NCI-H1694 treated with DMSO at 0.1 percent for 48 hours (cell line): Measurements from ENCODE around the gene LSM4.
A peak's percentile ranks its signal among the peaks of the same experiment; 100 is the strongest.

Source experiments
- DNase-seq: peaks from one replicate; lab custom pipeline; 2025; lab: John Stamatoyannopoulos, UW

Gene LSM4

DNA sequence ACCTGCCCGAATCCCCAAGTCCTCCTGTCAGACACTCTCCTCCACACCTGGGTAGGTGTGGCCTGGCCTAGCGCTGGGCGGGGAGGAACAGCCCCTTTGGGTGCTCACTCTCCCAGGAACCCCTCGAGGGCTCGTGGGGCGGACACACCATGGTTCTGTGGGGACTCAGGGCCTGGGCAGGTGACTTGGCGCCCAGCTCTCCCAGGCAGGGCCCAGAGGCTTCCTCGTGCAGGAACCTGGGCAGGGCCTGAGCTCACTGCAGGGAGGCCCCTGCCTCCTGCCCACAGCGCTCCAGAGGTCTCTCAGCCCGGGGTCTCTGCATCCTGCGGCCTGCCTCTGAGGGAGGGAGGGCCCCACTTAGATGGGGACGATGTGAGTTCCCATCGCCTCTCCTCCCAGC lies 11.9 kb downstream of the LSM4 start:
- no peak for DNase-seq

GRCh38 chr19:18310118-18310909 lies 12.6 kb downstream of the LSM4 start:
- DNase-seq = no peak

DNA sequence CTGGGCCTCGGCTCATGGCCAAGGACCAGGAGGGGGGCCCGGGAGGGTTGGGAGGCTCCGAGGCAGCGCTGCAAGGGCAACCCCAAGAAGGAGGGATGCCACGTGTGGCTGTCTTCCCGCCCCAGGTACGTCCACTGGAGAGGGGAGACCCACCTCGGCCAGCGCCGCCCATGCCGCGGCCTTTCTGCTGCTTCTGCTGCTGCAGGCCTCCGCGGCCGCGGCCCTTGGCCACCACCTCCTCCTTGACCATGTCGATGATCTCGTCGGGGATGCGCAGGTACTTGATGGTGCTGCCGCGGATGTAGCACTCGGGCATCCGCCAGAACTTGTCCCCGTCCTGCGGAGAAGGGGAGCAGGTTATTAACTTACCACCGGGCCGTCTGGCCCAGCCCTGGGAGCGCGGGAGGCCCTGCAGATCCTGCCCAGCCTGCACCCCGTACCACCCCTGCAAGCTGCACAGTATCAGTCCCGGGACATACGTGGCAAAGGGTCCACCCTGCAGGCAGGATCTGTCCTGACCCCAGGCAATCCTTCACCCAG lies 13.3 kb downstream of the LSM4 start:
- no peak for DNase-seq

DNA sequence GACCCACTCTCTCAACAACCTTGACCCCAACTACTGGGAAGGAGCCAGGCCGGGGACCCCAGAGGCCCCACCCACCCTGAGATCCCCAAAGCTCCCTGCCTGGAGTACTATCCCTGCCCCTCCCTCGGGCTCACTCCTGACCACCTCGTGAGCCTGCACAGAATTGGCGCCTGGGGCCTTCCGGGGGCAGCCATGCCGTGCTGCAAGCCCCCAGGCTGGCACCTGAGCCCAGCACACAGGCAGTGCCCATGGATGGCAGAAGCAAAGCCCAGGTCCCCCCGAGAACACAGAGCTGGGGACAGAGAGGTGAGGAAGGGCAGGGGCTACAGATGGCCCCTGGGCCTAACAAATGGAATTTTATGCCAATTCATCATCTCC lies 13.9 kb downstream of the LSM4 start:
- DNase-seq = no peak

GRCh38 chr19:18308051-18308947 lies 14.6 kb downstream of the LSM4 start:
- no peak for DNase-seq

DNA sequence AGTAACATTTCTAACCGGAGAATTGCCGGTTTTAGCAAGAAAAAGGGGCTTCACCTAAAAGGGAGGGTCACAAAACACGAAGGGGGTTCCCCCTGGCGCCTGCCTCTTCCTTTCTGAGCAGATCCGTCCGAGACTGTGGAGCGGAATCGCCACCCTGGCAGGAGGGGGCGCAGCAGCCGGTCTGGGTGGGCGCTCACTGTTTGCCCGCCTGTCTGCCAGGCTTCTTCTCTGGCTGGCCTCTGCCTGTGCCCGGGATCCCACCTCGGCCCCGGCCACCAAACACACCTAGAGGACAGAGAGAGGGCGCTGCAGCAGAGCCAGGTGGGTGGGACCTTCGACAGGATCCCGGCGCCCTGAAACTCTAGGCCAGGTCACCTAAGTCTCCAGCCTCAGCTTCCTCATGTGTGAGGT lies 15.6 kb downstream of the LSM4 start:
- no peak for DNase-seq

DNA sequence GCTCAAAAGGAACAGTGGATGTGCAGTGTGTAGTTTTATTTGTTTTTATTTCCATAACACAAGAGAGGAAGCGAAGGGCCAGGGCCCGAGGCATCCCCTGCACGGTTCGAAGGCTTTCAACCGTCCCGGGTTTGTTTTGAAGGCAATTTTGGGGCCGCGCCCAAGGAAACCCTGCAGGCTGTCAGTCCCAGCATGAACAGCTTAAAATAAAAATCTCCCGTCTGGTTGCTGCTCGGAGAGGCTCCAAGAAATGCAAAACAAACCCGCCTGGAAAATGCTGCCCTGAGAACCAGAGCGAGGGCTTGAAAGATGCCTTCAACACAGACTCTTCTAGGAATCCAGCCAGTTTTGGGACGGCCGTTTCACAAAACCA lies 16.0 kb downstream of the LSM4 start:
- no peak for DNase-seq

GRCh38 chr19:18306209-18306887 lies 16.5 kb downstream of the LSM4 start:
- DNase-seq = no peak

DNA sequence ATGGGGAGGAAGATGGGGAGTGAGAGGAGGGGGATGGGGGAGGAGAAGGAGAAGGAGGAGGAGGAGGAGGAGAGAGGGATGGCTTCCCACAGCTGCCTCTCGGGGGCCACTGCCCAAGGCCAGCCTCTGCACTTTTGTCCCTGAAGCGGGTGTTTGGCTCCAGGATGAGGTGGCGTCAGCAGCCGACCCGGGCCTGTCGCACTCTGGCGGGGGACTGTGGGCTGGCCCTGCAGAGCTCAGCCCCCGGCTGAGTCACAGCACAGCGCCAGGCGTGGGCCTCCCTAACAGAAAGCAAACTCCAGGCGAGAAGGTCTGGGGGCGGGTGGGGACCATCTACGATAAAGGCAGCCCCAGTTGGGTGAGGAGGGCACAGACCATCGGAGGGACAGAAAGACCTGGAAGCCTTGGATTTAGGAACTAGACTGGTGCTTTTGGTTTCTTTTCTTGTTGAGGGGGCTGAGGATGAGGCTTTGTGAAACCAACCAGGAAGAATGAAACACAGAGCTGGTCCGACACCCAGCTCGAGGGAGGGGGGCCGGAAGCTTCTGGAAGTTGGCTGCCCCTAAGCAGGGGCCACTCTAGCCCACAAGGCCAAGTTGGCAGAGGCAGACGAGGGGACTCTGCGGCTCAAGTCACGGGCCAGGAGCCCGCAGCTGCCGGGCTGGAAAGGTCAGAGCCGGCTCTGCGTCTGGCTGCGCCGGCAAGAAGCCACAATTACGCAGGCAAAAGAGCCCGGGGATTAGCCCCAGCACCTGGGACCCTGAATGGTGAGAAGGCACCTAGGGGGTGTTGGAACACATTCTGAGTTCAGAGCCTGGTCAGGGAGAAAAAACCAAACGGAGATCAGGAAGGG lies 18.2 kb downstream of the LSM4 start:
- peak; percentile 26 for DNase-seq

DNA sequence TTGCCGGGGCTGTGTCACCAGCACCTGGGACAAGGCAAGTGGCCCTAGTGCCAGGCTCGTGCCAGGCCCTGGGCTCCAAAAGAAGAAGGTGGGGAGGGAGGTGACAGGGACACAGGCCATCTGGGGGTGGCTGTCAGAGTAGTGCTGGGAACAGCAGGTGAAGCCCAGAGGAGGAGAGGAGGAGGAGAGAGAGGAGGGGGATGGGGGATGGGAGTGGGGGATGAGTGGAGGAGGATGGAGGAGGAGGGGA lies 18.7 kb downstream of the LSM4 start:
- DNase-seq = no peak

DNA sequence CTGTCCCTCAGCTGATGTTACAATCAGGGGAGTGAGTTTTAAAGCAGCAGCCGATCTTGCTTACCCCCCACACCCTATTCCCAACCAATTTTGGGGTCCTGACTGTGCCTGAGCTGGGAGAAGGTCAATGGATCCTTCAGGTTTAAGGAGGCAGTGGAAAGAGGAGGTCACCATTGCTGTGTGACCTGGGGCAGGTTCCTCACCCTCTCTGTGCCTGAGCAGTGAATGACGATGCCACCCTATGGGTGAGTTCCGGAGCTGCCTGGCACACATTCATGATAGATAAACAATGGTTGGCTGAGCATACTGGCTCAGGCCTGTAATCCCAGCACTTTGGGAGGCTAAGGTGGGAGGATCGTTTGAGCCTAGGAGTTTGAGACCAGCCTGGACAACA lies 21.2 kb downstream of the LSM4 start:
- no peak for DNase-seq

- no peak for DNase-seq
Observed at GRCh38 chr19:18300930-18301717, 21.8 kb downstream of the LSM4 start.

DNA sequence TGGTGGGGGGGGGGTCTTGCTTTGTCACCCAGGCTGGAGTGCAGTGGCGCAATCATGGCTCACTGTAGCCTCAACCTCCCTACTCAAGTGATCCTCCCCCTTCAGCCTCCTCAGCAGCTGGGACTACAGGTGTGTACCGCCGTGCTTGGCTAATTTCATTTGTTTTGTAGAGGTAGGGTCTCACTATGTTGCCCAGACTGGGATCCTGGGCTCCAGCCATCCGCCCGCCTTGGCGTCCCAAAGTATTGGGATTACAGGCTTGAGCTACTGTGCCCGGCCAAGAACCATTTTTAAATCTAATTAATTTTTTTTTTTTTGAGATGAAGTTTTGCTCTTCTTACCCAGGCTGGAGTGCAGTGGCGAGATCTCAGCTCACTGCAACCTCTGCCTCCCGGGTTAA lies 23.2 kb downstream of the LSM4 start:
- no peak for DNase-seq

DNA sequence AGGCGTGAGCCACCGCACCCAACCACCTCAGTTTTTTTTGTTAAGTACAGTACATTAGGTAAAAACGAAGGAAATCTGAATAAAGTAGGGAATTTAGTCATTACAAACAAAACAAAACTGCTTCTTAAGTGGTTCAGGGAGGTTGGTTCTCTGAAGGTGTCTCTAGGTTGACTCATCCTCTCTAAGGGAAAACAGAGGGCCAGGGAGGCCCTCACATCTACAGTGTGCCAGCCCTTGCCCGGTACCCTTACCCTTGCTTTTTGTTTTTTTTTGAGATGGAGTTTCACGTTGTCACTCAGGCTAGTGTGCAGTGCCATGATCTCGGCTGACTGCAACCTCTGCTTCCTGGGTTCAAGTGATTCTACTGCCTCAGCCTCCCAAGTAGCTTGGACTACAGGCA lies 24.3 kb downstream of the LSM4 start:
- DNase-seq = no peak

DNA sequence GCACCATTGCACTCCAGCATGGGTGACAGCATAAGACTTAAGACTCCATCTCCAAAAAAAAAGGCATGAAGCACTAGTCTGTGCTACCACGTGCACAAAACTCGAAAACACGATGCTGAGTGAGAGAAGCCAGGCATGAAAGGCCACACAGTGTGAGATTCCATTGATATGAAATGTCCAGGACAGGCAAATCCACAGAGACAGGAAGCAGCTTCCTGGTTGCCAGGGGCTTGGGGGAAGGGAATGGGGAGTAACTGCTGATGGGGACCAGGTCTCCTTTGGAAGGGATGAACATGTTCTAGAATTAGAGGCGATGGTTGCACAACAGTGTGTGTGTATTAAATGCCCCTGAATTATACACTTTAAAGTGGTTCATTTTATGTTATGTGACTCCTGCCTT lies 25.6 kb downstream of the LSM4 start:
- DNase-seq = no peak

GRCh38 chr19:18295034-18295451 lies 27.8 kb downstream of the LSM4 start:
- DNase-seq = no peak

DNA sequence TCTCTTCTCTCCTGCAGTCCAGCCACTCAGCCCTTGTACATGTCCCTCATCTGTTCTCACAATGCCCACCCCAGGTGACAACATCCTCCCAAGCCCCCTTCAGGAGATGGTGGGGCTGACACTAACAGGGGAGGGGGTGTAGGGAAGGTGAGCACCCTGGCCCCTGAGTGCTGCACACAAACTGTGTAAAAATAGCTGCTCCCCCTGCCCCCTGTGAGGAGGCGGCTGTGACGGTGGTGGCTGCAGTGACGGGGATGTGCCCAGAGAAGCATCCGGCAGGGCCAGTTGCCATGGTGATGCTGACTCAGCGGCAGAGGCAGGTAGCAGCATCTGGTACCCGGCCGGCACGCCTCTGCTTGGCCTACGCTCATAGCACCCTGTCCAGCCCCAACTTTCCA lies 28.4 kb downstream of the LSM4 start:
- DNase-seq = no peak

GRCh38 chr19:18293642-18294466 lies 29.0 kb downstream of the LSM4 start:
- no peak for DNase-seq

DNA sequence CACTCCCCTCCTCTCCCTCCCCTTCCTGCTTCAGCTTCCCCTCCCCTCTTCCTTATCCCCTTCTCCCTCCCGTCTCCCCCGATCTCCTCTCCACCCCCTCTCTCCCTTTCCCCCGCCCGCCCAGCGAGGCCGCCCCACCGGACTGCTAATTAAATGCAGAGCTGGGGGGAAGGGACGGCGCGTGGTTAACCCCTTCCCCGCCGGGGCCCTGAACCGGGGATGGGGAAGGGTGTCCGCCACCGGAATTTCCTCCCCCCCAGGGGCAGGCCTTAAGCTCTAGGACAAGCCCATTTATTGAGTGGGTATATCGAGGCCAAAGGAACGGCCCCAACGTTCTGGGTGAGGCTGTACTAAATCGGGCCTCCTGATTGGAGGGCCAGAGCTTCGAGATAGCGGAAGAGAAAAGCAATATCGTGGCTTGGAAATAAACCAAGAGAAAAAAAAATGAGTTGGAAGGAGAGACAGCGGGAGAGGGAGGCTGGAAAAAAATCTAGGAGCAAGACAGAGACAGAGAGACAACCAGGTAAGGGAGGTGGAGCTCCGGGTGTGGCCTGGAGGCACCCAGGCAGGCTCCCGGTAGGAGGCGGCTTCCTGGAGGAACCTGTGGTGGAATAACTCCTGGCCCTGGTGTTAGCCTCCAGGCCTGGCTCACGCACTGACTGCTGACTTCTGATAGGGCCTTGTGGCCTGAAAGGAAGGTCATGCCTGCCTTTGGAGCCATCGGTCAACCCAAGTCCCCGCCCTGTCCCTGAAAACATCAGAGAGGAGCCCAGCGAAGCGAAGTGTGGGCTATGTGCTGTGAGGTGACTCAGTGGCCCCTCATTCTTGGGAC lies 29.9 kb downstream of the LSM4 start:
- DNase-seq = no peak
